Measurements from ENCODE around the gene KCNAB2.

The KCNAB2 gene

DNA sequence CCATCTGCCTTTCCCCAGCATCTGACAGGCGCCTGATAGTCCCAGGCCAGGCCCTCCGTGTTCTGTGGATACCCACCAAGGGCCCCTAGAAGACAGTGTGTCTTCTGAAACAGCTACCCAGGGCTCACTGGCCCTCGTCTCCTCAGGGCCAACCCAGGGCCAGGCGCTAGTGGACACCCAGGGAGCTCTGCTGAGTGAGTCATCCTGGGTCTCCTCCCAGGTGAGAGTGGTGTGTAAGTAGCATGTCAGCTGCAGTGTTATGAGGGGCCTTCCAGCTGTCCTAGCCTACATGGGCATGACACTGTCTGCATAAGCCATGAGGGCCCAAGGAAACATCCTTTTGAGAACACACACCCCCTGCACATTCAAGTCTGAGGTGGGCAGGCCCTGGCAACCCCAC lies 97.7 kb downstream of the KCNAB2 start:
- H3K27ac ChIP-seq: no peak overlapping the region
- TF ChIP-seq ZFX (IDR thresholded peaks at IDR 0.05; ENCODE audit: borderline replicate concordance): no peak
- TF ChIP-seq, protein P1, sequence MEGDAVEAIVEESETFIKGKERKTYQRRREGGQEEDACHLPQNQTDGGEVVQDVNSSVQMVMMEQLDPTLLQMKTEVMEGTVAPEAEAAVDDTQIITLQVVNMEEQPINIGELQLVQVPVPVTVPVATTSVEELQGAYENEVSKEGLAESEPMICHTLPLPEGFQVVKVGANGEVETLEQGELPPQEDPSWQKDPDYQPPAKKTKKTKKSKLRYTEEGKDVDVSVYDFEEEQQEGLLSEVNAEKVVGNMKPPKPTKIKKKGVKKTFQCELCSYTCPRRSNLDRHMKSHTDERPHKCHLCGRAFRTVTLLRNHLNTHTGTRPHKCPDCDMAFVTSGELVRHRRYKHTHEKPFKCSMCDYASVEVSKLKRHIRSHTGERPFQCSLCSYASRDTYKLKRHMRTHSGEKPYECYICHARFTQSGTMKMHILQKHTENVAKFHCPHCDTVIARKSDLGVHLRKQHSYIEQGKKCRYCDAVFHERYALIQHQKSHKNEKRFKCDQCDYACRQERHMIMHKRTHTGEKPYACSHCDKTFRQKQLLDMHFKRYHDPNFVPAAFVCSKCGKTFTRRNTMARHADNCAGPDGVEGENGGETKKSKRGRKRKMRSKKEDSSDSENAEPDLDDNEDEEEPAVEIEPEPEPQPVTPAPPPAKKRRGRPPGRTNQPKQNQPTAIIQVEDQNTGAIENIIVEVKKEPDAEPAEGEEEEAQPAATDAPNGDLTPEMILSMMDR (IDR thresholded peaks at IDR 0.05): no peak

DNA sequence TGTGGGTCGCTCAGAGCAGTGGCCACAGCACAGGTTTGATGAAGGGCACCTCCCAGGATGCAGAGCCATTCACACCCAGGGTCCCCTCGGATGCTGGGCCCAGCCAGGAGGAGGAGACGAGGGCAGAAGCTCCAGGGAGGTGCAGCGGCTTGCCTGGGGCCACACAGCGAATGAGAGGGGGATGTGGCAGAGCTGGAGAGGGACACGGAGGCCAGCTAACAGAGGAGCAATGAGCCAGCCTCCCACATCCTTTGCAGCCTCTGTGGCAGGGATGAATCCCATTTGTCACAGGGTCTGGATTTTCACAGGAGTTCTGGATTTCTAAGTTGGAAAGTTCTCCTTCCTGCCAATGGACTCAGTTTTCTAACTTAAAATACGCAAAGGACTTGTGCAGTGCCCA lies 98.5 kb downstream of the KCNAB2 start:
- no peak for TF ChIP-seq ZFX (IDR thresholded peaks at IDR 0.05; ENCODE audit: borderline replicate concordance)
- H3K27ac ChIP-seq: no peak overlapping the region

DNA sequence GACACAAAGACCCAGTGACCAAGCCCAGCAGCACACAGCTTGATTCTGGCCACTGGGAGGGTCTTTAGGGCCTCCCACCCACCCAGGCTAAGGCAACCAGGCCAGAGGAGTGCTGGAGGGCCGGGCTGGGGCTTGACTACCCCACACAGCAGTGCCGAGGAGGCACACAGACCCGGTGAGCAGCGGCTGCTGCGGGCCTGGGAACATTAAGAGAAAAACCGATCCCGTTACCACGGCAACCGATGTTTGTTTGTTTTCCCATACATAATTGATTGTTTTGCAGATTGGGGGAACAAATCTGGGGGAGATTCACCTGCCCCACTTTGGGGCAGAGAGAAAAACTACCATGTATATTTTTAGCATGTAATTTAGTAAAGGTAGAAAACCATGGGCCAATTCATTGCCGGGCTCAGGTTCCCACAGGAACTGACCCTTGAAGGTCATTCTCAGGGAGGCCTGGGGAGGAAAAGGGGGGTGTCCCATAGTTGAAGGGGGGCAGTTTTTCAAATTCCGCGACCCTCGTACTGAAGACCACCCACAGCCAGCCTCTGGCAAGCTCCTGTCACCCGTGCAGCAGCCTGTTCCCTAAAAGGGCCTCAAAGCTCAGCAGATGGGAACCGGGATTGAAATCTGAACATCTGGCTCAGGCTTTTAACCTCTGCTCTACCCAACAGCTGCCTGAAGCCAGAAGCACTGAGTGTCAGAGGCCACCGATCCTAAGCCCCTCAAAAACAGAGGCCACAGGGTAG lies 99.1 kb downstream of the KCNAB2 start:
- no peak for TF ChIP-seq ZFX (IDR thresholded peaks at IDR 0.05; ENCODE audit: borderline replicate concordance)
- no peak overlapping the region for H3K27ac ChIP-seq

DNA sequence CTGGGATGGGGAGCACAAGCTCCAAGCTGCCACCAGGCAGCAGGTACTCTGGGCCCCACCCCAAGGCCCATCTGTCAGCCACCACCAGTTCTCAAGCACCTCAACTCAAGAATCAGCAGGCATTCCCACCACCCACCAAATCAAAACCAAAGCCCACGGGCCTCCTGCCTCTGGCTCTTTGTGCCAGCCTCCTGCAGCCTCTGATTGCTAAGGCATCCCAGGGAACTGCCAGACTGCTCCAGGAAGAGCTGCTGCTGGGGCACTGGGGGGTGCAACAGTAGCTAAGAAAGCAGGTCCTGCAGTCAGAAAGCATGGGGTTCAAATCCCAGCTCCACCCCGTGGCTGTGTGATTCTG lies 99.7 kb downstream of the KCNAB2 start:
- no peak for TF ChIP-seq ZFX (IDR thresholded peaks at IDR 0.05; ENCODE audit: borderline replicate concordance)
- TF ChIP-seq, protein P1 (IDR thresholded peaks at IDR 0.05): no peak
- no peak overlapping the region for H3K27ac ChIP-seq

DNA sequence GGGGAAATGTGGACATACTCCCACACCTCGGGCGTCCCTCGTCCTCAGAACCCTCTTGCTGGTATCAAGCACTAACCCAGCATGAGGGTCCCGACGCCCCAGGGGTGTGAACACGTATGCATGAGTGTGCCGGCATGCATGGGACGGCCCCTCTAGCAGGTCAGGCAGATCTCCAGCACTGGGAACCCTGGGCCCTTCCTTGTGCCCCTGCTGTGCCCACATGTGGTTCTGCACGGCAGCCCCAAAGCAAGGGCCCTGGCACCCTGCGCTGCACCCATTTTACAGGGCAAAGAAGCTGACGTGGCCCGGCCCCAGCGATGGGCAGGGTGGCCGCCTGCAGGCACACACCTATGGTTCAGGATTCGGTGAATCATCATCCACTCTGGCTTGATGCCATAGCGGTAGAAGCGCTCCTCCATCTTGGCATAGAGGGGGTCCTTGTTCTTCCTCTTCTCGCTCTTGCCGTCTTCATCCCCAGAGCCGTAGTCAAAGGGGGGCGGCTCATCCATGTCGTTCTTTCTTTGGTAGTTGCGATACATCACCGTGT lies 100.2 kb downstream of the KCNAB2 start:
- TF ChIP-seq, protein P1 (IDR thresholded peaks at IDR 0.05): no peak
- no peak for TF ChIP-seq ZFX (IDR thresholded peaks at IDR 0.05; ENCODE audit: borderline replicate concordance)

DNA sequence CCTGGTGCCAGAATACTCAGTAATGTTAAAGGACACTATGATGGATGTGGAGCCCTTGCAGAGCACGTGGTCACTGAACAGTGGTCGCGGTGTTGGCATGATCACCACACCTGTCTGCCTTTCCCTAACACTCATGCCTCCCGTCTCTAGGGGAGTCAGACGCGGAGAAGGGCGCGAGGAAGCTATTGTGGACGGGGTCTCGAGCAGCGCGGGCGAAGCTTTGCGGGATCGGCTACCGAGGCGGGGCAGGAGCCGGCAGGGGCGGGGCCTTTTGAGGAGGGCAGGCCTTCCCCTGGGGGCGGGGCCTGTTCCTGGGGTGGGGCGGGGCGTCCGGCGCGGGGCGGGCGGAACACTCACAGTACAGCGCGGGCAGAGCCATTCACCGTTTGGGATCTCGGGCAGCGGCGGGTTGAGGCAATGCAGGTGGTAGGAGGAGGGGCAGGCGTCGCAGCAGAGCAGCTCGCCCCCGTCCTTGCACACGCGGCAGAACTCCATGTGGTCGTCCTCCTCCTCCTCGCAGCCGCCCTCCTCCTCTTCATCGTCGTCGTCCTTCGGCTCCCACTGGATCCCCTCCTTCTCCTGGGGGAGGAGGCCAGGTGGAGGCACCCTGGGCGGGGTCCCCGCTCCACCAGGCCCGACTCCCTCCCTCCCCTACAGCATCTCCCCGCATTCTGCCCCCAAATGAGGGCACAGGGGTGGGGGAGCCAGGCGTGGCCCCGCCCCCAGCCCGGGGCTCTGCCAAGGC lies 103.0 kb downstream of the KCNAB2 start:
- no peak overlapping the region for H3K27ac ChIP-seq
- TF ChIP-seq, protein P1 (IDR thresholded peaks at IDR 0.05): no peak
- no peak for TF ChIP-seq ZFX (IDR thresholded peaks at IDR 0.05; ENCODE audit: borderline replicate concordance)

More for the DNA sequence above, 100.2 kb downstream of the KCNAB2 start:
- no peak overlapping the region for H3K27ac ChIP-seq

DNA sequence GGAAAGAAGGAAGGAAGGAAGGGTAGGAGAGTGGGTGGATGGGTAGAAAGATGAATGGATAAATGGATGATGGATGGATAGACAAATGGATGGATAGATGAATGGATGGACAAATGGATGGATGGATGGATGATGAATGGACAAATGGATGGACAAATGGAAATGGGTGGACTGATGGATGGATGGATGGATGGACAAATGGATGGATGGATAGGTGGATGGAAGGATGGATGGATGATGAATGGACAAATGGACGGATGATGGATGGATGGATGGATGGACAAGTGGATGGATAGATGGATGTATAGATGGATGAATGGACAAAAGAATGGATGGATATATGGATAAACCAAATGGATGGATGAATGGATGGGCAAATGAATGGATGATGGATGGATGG lies 103.9 kb downstream of the KCNAB2 start:
- no peak for TF ChIP-seq ZFX (IDR thresholded peaks at IDR 0.05; ENCODE audit: borderline replicate concordance)
- H3K27ac ChIP-seq: no peak overlapping the region

DNA sequence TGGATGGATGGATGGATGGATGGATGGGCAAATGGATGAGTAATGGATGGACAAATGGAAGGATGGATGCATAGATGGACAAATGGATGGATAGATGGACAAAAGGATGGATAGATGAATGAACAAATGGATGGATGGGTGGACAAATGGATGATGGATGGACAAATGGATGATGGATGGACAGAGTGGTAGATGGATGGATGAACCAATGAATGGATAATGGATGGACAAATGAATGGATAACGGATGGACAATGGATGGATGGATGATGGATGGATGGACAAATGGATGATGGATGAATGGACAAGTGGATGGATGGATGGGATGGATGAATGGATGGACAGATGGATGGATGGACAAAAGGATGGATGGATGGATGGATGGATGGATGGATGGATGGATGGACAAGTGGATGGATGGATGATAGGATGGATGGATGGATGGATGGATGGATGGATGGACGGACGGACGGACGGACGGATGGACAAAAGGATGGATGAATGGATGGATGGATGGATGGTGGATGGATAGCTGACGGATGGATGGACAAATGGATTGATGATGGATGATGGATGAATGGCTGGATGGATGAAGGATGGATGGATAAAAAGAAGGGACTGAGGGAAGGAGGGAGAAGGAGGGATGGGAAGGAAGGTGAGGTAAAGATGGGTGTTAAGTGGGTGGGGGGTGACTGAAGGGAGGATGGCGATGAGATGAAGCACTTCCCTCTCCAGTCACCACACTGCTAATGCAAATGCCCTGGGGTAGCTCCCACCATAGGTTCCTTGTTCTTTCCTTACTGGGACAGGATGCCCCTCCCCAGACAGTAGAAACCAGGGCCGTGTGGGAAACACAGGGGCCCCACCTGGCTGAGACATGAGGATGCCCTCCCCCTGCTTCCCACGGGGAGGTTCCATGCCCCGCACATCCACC lies 104.6 kb downstream of the KCNAB2 start:
- no peak for TF ChIP-seq ZFX (IDR thresholded peaks at IDR 0.05; ENCODE audit: borderline replicate concordance)
- TF ChIP-seq, protein P1 (IDR thresholded peaks at IDR 0.05): no peak
- no peak overlapping the region for H3K27ac ChIP-seq
